Lung (tissue), 12 donors: ENCODE measurements around the gene HIPK2. TPM values are rescaled to one million over a fixed set of nuclear protein-coding genes. Genes with fewer than 3 reads are reported as not detected.
A peak's percentile ranks its signal among the peaks of the same experiment; 100 is the strongest.

ENCODE experiments used
- ATAC-seq: fragments of 200-7000 bp; cut with Tn5 transposase; one replicate; pipeline ENCODE4 v1.9.1; 2020; ENCODE audit warnings: moderate number of reproducible peaks; ENCODE audit not compliant: insufficient read depth, low FRiP score
- DNase-seq, 3 donors: peaks; one replicate each; pipeline ENCODE4 v3.0.0-alpha.2; 2013 to 2017
- H3K27ac ChIP-seq, 2 donors: one replicate each; pipeline ENCODE4 v1.5.1; 2013; ENCODE audit warnings: mild to moderate bottlenecking in 2 of 2, moderate library complexity in 2 of 2, control low read depth in 1 of 2, inconsistent platforms in 1 of 2, low read depth in 1 of 2, low read length in 1 of 2
- H3K27me3 ChIP-seq, 3 donors: one replicate each; pipeline ENCODE4 v1.5.1; 2013; ENCODE audit warnings: low read length in 2 of 3; ENCODE audit not compliant: control insufficient read depth in 3 of 3, insufficient read depth in 3 of 3
- H3K36me3 ChIP-seq, 4 donors: one replicate each; pipeline ENCODE4 v1.5.1; 2013; ENCODE audit warnings: low read length in 4 of 4, mild to moderate bottlenecking in 1 of 4, moderate library complexity in 1 of 4; ENCODE audit not compliant: control insufficient read depth in 4 of 4, insufficient read depth in 4 of 4
- H3K4me1 ChIP-seq, 5 donors: one replicate each; pipeline ENCODE4 v1.5.1; 2013; ENCODE audit warnings: low read length in 5 of 5, mild to moderate bottlenecking in 2 of 5, moderate library complexity in 1 of 5; ENCODE audit not compliant: control insufficient read depth in 5 of 5, insufficient read depth in 5 of 5
- H3K4me3 ChIP-seq: one replicate; pipeline ENCODE4 v1.5.1; 2013; ENCODE audit warnings: mild to moderate bottlenecking, control low read depth, moderate library complexity
- H3K9ac ChIP-seq, 2 donors: one replicate each; pipeline ENCODE4 v1.5.1; 2013; ENCODE audit warnings: low read length in 2 of 2, control low read depth in 1 of 2; ENCODE audit not compliant: insufficient read depth in 1 of 2
- H3K9me3 ChIP-seq, 4 donors: one replicate each; pipeline ENCODE4 v1.5.1; 2013; ENCODE audit warnings: low read length in 3 of 4, mild to moderate bottlenecking in 1 of 4, moderate library complexity in 1 of 4; ENCODE audit not compliant: control insufficient read depth in 4 of 4, insufficient read depth in 3 of 4
- WGBS, 2 donors: extraction: QIAGEN DNeasy Blood & Tissue Kit; methylation state at CpG; one replicate each; pipeline ENCODE4 v1.1.7; 2013; 5-methylcytosine and 5-hydroxymethylcytosine counted together
- polyA plus RNA-seq, 2 donors: library from polyadenylated mRNA; stranded (reverse); fragments of 200-250 nt; gene quantifications; one replicate each; pipeline ENCODE4 v1.2.1, GENCODE V29; 2013
- total RNA-seq, 2 donors: library from RNA; depleted of rRNA in 1 of 2; stranded (reverse); fragments of >200 nt in 1 of 2; gene quantifications; one replicate each; pipeline ENCODE4 v1.2.1, GENCODE V29; 2014 to 2021
- TF ChIP-seq, protein P1 (sequence below): IDR thresholded peaks from 2 replicates; pipeline ENCODE4 v1.5.1; 2012; ENCODE audit warnings: mild to moderate bottlenecking; ENCODE audit errors: control extremely low read depth, extremely low read depth
- donor health status: control.
- donor health status: control.
- donor health status: Bipolar disorder and iron deficiency.
- donor health status: healthy.
- donor health status: DM: yes; HTN: yes; CAD: no.

Gene HIPK2
- total and polyA plus RNA-seq, 4 donors = 8.7 to 65.1 (median 18.3) TPM

DNA sequence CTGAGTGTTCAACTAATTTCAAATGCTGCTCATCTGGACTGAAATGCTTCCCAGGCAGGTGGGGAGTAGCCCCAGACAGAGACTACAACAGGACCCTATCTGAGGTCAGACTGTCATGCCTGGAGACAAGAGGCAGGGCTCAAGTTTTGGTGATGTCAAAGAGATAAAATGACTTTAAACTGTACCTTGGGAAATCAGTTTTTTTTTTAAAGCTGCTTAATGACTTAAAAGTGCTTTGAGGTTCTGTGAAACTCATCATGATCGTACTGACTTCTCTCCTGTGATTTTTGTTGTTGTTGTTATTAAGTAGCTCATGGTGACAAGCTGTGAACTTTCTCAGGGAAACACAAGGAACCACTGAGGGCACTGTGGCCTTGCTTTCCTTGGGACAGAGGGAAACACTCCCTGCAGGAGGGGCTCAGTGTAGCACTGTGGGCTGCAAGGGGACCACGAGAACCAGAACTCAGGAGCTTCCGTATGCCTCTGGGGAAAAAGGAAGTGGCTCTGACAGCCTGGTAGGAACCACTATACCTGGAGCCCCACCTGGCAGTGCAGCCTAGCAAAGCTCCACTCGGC lies 9.5 kb downstream of the HIPK2 start:
- H3K4me3 ChIP-seq = no peak overlapping the region
- TF ChIP-seq, protein P1, sequence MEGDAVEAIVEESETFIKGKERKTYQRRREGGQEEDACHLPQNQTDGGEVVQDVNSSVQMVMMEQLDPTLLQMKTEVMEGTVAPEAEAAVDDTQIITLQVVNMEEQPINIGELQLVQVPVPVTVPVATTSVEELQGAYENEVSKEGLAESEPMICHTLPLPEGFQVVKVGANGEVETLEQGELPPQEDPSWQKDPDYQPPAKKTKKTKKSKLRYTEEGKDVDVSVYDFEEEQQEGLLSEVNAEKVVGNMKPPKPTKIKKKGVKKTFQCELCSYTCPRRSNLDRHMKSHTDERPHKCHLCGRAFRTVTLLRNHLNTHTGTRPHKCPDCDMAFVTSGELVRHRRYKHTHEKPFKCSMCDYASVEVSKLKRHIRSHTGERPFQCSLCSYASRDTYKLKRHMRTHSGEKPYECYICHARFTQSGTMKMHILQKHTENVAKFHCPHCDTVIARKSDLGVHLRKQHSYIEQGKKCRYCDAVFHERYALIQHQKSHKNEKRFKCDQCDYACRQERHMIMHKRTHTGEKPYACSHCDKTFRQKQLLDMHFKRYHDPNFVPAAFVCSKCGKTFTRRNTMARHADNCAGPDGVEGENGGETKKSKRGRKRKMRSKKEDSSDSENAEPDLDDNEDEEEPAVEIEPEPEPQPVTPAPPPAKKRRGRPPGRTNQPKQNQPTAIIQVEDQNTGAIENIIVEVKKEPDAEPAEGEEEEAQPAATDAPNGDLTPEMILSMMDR = no peak
- peak overlapping the region in 1 of 2 donors; percentile 30 for H3K27ac ChIP-seq
- no peak overlapping the region for H3K9ac ChIP-seq
- H3K9me3 ChIP-seq = no peaks in the 10 kb centered on the region
- H3K4me1 ChIP-seq = peaks cover 0 to 54% (median 16%) of the 10 kb centered on the region in 5 donors
- 56 to 64% methylated on average over 4 of the region's 4 CpGs for WGBS, 2 donors
- no peaks in the 10 kb centered on the region for H3K27me3 ChIP-seq
- DNase-seq = no peak
- ATAC-seq = no peak
- peaks cover 0 to 7% (median 4%) of the 10 kb centered on the region in 4 donors for H3K36me3 ChIP-seq

DNA sequence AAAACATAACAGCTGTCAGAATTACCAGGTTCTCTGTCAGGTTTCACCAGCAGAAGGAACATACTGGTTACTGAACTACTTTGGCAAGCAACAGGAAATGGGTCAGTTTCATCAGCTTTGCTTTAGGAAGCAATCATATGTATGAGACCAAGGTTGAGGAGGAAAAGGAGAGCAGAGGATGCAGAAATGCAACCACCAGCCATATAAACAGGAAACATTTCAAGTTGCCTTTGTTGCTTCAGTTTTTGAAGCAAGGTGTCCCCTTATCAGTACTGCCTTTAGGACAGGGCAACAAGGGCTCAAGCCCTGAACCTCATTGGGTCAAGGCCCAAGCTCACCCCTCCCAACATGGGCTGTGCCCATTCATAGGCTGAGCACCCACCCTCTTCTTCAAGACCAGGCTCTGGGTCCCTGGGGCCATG lies 10.2 kb downstream of the HIPK2 start:
- Histone ChIP-seq H3K36me3 (peaks cover 0 to 7% (median 3%) of the 10 kb centered on the region in 4 donors), H3K9me3 (no peaks in the 10 kb centered on the region), H3K27me3 (no peaks in the 10 kb centered on the region), H3K4me3 (no peak overlapping the region), H3K27ac (peak overlapping the region in 1 of 2 donors; percentile 41), H3K9ac (no peak overlapping the region), H3K4me1 (peaks cover 0 to 56% (median 21%) of the 10 kb centered on the region in 5 donors)
- TF ChIP-seq, protein P1 = no peak
- DNase-seq = no peak
- no peak for ATAC-seq

DNA sequence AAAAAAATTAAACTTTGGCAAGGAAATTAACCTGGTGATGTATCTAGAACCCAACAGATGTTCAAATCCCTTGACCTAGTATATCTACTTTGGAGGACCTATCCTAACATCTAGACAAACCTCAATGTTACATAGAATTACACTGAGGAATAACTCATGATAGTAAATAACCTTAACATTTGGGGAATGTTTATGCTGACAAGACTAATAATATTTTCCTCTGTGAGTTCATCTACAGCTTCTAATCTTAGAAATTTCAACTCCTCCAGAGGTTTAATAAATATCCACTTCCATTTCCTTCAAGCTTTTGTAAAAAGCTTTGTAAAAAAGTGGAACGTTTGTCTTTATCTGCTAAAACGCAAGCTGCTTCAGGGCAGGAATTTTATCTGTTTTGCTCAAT lies 12.7 kb downstream of the HIPK2 start:
- no peaks in the 10 kb centered on the region for H3K9me3 ChIP-seq
- no peaks in the 10 kb centered on the region for H3K27me3 ChIP-seq
- 52 to 66% methylated on average over 2 of the region's 2 CpGs for WGBS, 2 donors
- H3K9ac ChIP-seq = no peak overlapping the region
- H3K4me3 ChIP-seq = no peak overlapping the region
- TF ChIP-seq, protein P1 = no peak
- DNase-seq (no peak), ATAC-seq (no peak)
- H3K36me3 ChIP-seq = peaks cover 0 to 6% (median 2%) of the 10 kb centered on the region in 4 donors
- H3K4me1 ChIP-seq = peaks cover 0 to 43% (median 10%) of the 10 kb centered on the region in 5 donors
- H3K27ac ChIP-seq = no peak overlapping the region

DNA sequence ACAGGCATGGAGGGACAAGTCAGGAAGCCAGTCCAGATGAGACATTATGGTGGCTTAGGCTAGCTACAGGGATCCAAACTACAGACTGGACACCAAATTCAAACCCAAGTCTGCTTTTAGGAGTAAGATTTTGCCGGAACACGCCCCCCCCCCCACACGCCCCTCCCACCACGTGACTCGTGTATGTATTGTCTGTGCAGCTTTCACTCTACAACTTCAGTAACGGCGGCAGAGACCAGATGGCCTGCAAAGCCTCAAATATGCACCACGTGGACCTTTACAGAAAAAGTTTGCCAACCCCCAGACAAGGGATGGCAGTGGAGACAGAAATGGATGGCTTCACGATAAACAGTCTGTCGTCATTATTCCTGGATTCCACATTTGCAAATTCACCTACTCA lies 14.5 kb downstream of the HIPK2 start:
- peaks cover 0 to 2% (median 0%) of the 10 kb centered on the region in 4 donors for H3K36me3 ChIP-seq
- H3K4me3 ChIP-seq = no peak overlapping the region
- H3K4me1 ChIP-seq = peaks cover 0 to 36% (median 10%) of the 10 kb centered on the region in 5 donors
- TF ChIP-seq, protein P1 = no peak
- 77 to 78% methylated on average over 10 of the region's 10 CpGs for WGBS, 2 donors
- H3K9me3 ChIP-seq = no peaks in the 10 kb centered on the region
- no peak overlapping the region for H3K9ac ChIP-seq
- H3K27ac ChIP-seq = peak overlapping the region in 1 of 2 donors; percentile 46
- no peaks in the 10 kb centered on the region for H3K27me3 ChIP-seq
- DNase-seq (no peak), ATAC-seq (no peak)
